SJCRH30 (cell line): ENCODE measurements around the gene VWA5B1. TPM values are rescaled to one million over a fixed set of nuclear protein-coding genes. Genes with fewer than 3 reads are reported as not detected.
A peak's percentile ranks its signal among the peaks of the same experiment; 100 is the strongest.

ENCODE experiments used
- DNase-seq, 2 experiments: peaks; one replicate each; pipeline ENCODE4 v3.0.0-alpha.2; 2015 to 2020
- H3K27ac ChIP-seq: fragments of 250-450 bp; sonication (Bioruptor Pico); 2 replicates; pipeline ENCODE4 v1.5.1; 2020; ENCODE audit warnings: mild to moderate bottlenecking, moderate library complexity
- H3K27me3 ChIP-seq: fragments of 250-450 bp; sonication (Bioruptor Pico); 2 replicates; pipeline ENCODE4 v1.5.1; 2020; ENCODE audit warnings: mild to moderate bottlenecking, moderate library complexity
- H3K36me3 ChIP-seq: fragments of 250-450 bp; sonication (Bioruptor Pico); 2 replicates; pipeline ENCODE4 v1.5.1; 2020; ENCODE audit warnings: mild to moderate bottlenecking, moderate library complexity
- H3K4me1 ChIP-seq: fragments of 250-450 bp; sonication (Bioruptor Pico); 2 replicates; pipeline ENCODE4 v1.5.1; 2020; ENCODE audit warnings: mild to moderate bottlenecking, moderate library complexity
- H3K4me3 ChIP-seq: fragments of 250-450 bp; sonication (Bioruptor Pico); 2 replicates; pipeline ENCODE4 v1.5.1; 2020; ENCODE audit warnings: mild to moderate bottlenecking, moderate library complexity
- H3K9me3 ChIP-seq: fragments of 250-450 bp; sonication (Bioruptor Pico); replicated peaks from 2 replicates; pipeline ENCODE4 v1.5.1; 2020; ENCODE audit warnings: mild to moderate bottlenecking, moderate library complexity
- total RNA-seq: library from RNA; depleted of rRNA; stranded (reverse); fragments of >200 nt; shearing (Covaris generic); gene quantifications from 2 replicates; pipeline ENCODE4 v1.2.3, GENCODE V29; 2014

Gene VWA5B1
- total RNA-seq, 1 experiment from 2014 or later, result not detected

- peaks cover 6% of the 10 kb centered on the region; the same call in 1 of the 2 replicates for H3K27me3 ChIP-seq
- DNase-seq, result peak; percentile 19 to 26
Observed at GRCh38 chr1:20370698-20371097, 80.0 kb downstream of the VWA5B1 start.

GRCh38 chr1:20371411-20371810 is 80.7 kb downstream of the VWA5B1 start:
- Histone ChIP-seq H3K4me1 (peaks cover 6% of the 10 kb centered on the region), H3K9me3 (no peaks in the 10 kb centered on the region), H3K36me3 (no peaks in the 10 kb centered on the region), H3K27me3 (no peaks in the 10 kb centered on the region), H3K27ac (no peak overlapping the region), H3K4me3 (no peak overlapping the region)
- peak; percentile 41 to 64 for DNase-seq

More at GRCh38 chr1:20370698-20371097, 80.0 kb downstream of the VWA5B1 start:
- Histone ChIP-seq H3K4me1 (peaks cover 6% of the 10 kb centered on the region), H3K9me3 (no peaks in the 10 kb centered on the region), H3K36me3 (no peaks in the 10 kb centered on the region), H3K4me3 (no peak overlapping the region), H3K27ac (no peak overlapping the region)

GRCh38 chr1:20371883-20372282 is 81.2 kb downstream of the VWA5B1 start:
- H3K4me1 ChIP-seq, result peaks cover 6% of the 10 kb centered on the region
- no peaks in the 10 kb centered on the region for H3K36me3 ChIP-seq
- H3K27ac ChIP-seq, result no peak overlapping the region
- no peak for DNase-seq
- H3K9me3 ChIP-seq, result no peaks in the 10 kb centered on the region
- H3K4me3 ChIP-seq, result no peak overlapping the region
- H3K27me3 ChIP-seq, result no peaks in the 10 kb centered on the region

- H3K27ac ChIP-seq, result no peak overlapping the region
- no peaks in the 10 kb centered on the region for H3K36me3 ChIP-seq
- H3K4me1 ChIP-seq, result peaks cover 6% of the 10 kb centered on the region
- no peaks in the 10 kb centered on the region for H3K9me3 ChIP-seq
- H3K4me3 ChIP-seq, result no peak overlapping the region
- no peaks in the 10 kb centered on the region for H3K27me3 ChIP-seq
- no peak for DNase-seq
Observed at GRCh38 chr1:20372676-20373075, 82.0 kb downstream of the VWA5B1 start.

GRCh38 chr1:20373286-20373685 is 82.6 kb downstream of the VWA5B1 start:
- Histone ChIP-seq H3K4me1 (peaks cover 6% of the 10 kb centered on the region), H3K27me3 (no peaks in the 10 kb centered on the region), H3K36me3 (no peaks in the 10 kb centered on the region), H3K4me3 (no peak overlapping the region), H3K9me3 (no peaks in the 10 kb centered on the region), H3K27ac (no peak overlapping the region)
- peak; percentile 59 to 75 for DNase-seq

- no peaks in the 10 kb centered on the region for H3K36me3 ChIP-seq
- H3K9me3 ChIP-seq, result no peaks in the 10 kb centered on the region
- H3K4me1 ChIP-seq, result peaks cover 6% of the 10 kb centered on the region
- H3K27ac ChIP-seq, result no peak overlapping the region
- H3K27me3 ChIP-seq, result no peaks in the 10 kb centered on the region
- H3K4me3 ChIP-seq, result no peak overlapping the region
- DNase-seq, result peak in 1 of 2 experiments; percentile 25
Observed at GRCh38 chr1:20373764-20374163, 83.1 kb downstream of the VWA5B1 start.

GRCh38 chr1:20375563-20375962 is 84.9 kb downstream of the VWA5B1 start:
- H3K27ac ChIP-seq, result no peak overlapping the region
- H3K27me3 ChIP-seq, result no peaks in the 10 kb centered on the region
- H3K4me3 ChIP-seq, result no peak overlapping the region
- no peak for DNase-seq
- H3K9me3 ChIP-seq, result no peaks in the 10 kb centered on the region
- no peaks in the 10 kb centered on the region for H3K36me3 ChIP-seq
- peaks cover 6% of the 10 kb centered on the region for H3K4me1 ChIP-seq

- no peak for DNase-seq
- Histone ChIP-seq H3K4me1 (peaks cover 6% of the 10 kb centered on the region), H3K27me3 (no peaks in the 10 kb centered on the region), H3K27ac (no peak overlapping the region), H3K4me3 (no peak overlapping the region), H3K9me3 (no peaks in the 10 kb centered on the region), H3K36me3 (no peaks in the 10 kb centered on the region)
Observed at GRCh38 chr1:20376171-20376570, 85.5 kb downstream of the VWA5B1 start.

GRCh38 chr1:20376880-20377494 is 86.3 kb downstream of the VWA5B1 start:
- peak; percentile 35 to 70 for DNase-seq
- H3K4me1 ChIP-seq, result peaks cover 6% of the 10 kb centered on the region
- H3K9me3 ChIP-seq, result no peaks in the 10 kb centered on the region
- H3K27ac ChIP-seq, result no peak overlapping the region
- H3K27me3 ChIP-seq, result no peaks in the 10 kb centered on the region
- H3K4me3 ChIP-seq, result no peak overlapping the region
- no peaks in the 10 kb centered on the region for H3K36me3 ChIP-seq

GRCh38 chr1:20377516-20378270 is 87.0 kb downstream of the VWA5B1 start:
- no peak overlapping the region for H3K27ac ChIP-seq
- no peak for DNase-seq
- peaks cover 6% of the 10 kb centered on the region for H3K4me1 ChIP-seq
- no peaks in the 10 kb centered on the region for H3K36me3 ChIP-seq
- no peaks in the 10 kb centered on the region for H3K27me3 ChIP-seq
- H3K4me3 ChIP-seq, result no peak overlapping the region
- no peaks in the 10 kb centered on the region for H3K9me3 ChIP-seq

GRCh38 chr1:20379075-20379474 is 88.4 kb downstream of the VWA5B1 start:
- no peak overlapping the region for H3K4me3 ChIP-seq
- H3K9me3 ChIP-seq, result no peaks in the 10 kb centered on the region
- 0 out of 2 replicates have a peak, but pooled peaks cover 3% of the 10 kb centered on the region for H3K27me3 ChIP-seq
- H3K4me1 ChIP-seq, result peaks cover under 1% of the 10 kb centered on the region; the same call in 1 of the 2 replicates
- H3K27ac ChIP-seq, result no peak overlapping the region
- H3K36me3 ChIP-seq, result no peaks in the 10 kb centered on the region
- no peak for DNase-seq

GRCh38 chr1:20380175-20380574 is 89.5 kb downstream of the VWA5B1 start:
- Histone ChIP-seq H3K27me3 (peaks cover 10% of the 10 kb centered on the region; the same call in 1 of the 2 replicates), H3K4me3 (no peak overlapping the region), H3K4me1 (no peaks in the 10 kb centered on the region), H3K9me3 (no peaks in the 10 kb centered on the region), H3K27ac (no peak overlapping the region), H3K36me3 (no peaks in the 10 kb centered on the region)
- no peak for DNase-seq

GRCh38 chr1:20380616-20381035 is 90.0 kb downstream of the VWA5B1 start:
- no peaks in the 10 kb centered on the region for H3K4me1 ChIP-seq
- no peak overlapping the region for H3K27ac ChIP-seq
- no peak for DNase-seq
- H3K27me3 ChIP-seq, result peaks cover 14% of the 10 kb centered on the region
- no peaks in the 10 kb centered on the region for H3K9me3 ChIP-seq
- no peak overlapping the region for H3K4me3 ChIP-seq
- no peaks in the 10 kb centered on the region for H3K36me3 ChIP-seq

GRCh38 chr1:20381045-20381641 is 90.5 kb downstream of the VWA5B1 start:
- Histone ChIP-seq H3K4me3 (no peak overlapping the region), H3K4me1 (no peaks in the 10 kb centered on the region), H3K36me3 (no peaks in the 10 kb centered on the region), H3K27ac (no peak overlapping the region), H3K27me3 (peaks cover 20% of the 10 kb centered on the region), H3K9me3 (no peaks in the 10 kb centered on the region)
- DNase-seq, result no peak

- no peaks in the 10 kb centered on the region for H3K4me1 ChIP-seq
- no peak overlapping the region for H3K4me3 ChIP-seq
- DNase-seq, result no peak
- H3K27ac ChIP-seq, result no peak overlapping the region
- peaks cover 26% of the 10 kb centered on the region for H3K27me3 ChIP-seq
- no peaks in the 10 kb centered on the region for H3K9me3 ChIP-seq
- H3K36me3 ChIP-seq, result no peaks in the 10 kb centered on the region
Observed at GRCh38 chr1:20381961-20382360, 91.3 kb downstream of the VWA5B1 start.
